Progenitor cell of endocrine pancreas (in vitro differentiated cells): ENCODE data around the gene AMMECR1. TPM values are rescaled to one million over a fixed set of nuclear protein-coding genes. Genes with fewer than 3 reads are reported as not detected.

Experiments used
- DNase-seq: peaks from one replicate; pipeline ENCODE4 v3.0.0; 2021; ENCODE audit warnings: low spot score; ENCODE audit not compliant: unreplicated experiment
- H3K27ac Mint-ChIP-seq: 2 replicates; pipeline ENCODE4 v1.8.0; 2021; ENCODE audit warnings: mild to moderate bottlenecking, moderate library complexity, mixed read lengths
- H3K27me3 Mint-ChIP-seq: 2 replicates; pipeline ENCODE4 v1.8.0; 2021; ENCODE audit warnings: mixed read lengths
- H3K36me3 Mint-ChIP-seq: 2 replicates; pipeline ENCODE4 v1.8.0; 2022; ENCODE audit warnings: mixed read lengths; ENCODE audit not compliant: insufficient read depth
- H3K4me1 Mint-ChIP-seq: 2 replicates; pipeline ENCODE4 v1.8.0; 2021; ENCODE audit warnings: low read depth, mixed read lengths
- H3K4me3 Mint-ChIP-seq: 2 replicates; pipeline ENCODE4 v1.8.0; 2021; ENCODE audit warnings: low read depth, mild to moderate bottlenecking, moderate library complexity, mixed read lengths
- H3K9me3 Mint-ChIP-seq: 2 replicates; pipeline ENCODE4 v1.8.0; 2021; ENCODE audit warnings: low read depth, mixed read lengths
- CTCF ChIP-seq: fragments of 200-600 bp; sonication (generic); IDR thresholded peaks from one replicate; pipeline ENCODE4 v1.5.0; 2021; ENCODE audit warnings: antibody characterized with exemption, mild to moderate bottlenecking; ENCODE audit not compliant: unreplicated experiment
- total RNA-seq: library from RNA; stranded (reverse); gene quantifications from 2 replicates; pipeline ENCODE4 v1.2.1, GENCODE V29; 2021

Gene AMMECR1
- total RNA-seq, 1 donor from 2014 or later: 27.8 TPM

DNA sequence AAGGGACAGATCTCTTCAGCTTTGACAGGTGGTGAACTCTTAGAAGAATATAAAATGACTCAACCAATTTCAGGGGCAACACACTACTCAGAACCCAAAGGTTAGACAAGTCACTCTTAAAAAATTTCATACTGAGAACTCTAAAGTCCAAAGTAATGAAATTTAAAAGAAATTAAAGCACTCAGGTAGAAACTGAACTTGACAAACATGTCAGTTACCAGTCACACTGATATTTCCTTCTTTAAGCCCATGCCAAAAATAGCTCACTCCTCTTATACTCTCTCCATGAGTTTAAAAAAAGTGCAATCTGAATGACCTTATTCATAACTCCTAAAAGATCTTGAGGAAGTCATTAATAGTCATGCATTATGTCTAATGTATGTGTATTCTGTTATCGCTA, 40.3 kb downstream of the AMMECR1 start:
- Mint-ChIP-seq H3K9me3 (peaks cover 17% of the 10 kb centered on the region), H3K4me3 (no peak overlapping the region), H3K27me3 (no peaks in the 10 kb centered on the region), H3K4me1 (peaks cover 23% of the 10 kb centered on the region), H3K27ac (no peak overlapping the region), H3K36me3 (peaks cover 4% of the 10 kb centered on the region)
- DNase-seq: no peak
- no peak for TF ChIP-seq CTCF

DNA sequence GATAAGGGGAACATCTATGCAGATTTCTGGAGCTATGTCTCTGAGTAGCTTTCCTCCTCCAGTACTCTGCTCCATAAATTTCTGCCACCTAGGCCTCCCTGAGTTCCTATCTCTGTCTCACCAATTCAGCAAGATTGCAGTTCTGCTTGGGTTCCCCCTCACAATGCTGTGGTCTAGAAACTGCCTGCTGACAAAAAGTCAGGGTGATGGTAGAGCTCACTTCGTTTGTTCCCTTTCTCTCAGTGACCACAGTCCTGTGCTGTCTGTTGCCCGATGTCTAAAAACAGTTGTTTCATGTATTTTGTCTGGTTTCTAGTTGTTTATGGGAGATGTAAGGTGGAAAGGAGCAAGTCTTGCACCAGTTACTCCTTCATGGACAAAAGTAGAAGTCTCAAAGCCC, 41.1 kb downstream of the AMMECR1 start:
- TF ChIP-seq CTCF: no peak
- H3K4me1 Mint-ChIP-seq: peaks cover 22% of the 10 kb centered on the region
- H3K4me3 Mint-ChIP-seq: no peak overlapping the region
- no peak overlapping the region for H3K27ac Mint-ChIP-seq
- H3K27me3 Mint-ChIP-seq: no peaks in the 10 kb centered on the region
- peaks cover 18% of the 10 kb centered on the region for H3K9me3 Mint-ChIP-seq
- H3K36me3 Mint-ChIP-seq: peaks cover 4% of the 10 kb centered on the region
- DNase-seq: no peak

- H3K27ac Mint-ChIP-seq: no peak overlapping the region
- no peak overlapping the region for H3K4me3 Mint-ChIP-seq
- peaks cover 11% of the 10 kb centered on the region for H3K9me3 Mint-ChIP-seq
These were observed 49.0 kb downstream of the AMMECR1 start for GRCh38 chrX:110268886-110269285.

DNA sequence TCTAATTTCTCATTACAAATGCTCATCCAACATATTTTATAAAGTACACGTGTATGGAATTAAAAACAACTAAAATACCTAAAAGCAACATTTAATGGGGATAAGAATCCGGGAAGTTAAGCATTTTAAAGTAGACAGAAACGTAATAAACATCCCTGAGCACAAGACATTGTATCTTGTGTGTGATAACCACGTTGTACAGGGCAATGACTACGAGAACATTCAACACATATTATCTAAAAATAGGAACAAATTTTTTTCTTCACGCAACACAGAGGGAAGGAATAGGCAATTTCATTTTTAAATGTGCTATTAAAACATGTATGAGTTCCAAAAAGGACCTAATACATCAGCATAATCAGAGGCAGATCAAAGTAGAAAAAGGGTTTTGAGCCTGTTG, 49.5 kb downstream of the AMMECR1 start:
- H3K27ac Mint-ChIP-seq: no peak overlapping the region
- no peak overlapping the region for H3K4me3 Mint-ChIP-seq
- H3K36me3 Mint-ChIP-seq: no peaks in the 10 kb centered on the region
- peaks cover 11% of the 10 kb centered on the region for H3K9me3 Mint-ChIP-seq
- no peak for DNase-seq
- TF ChIP-seq CTCF: no peak
- H3K4me1 Mint-ChIP-seq: peaks cover 5% of the 10 kb centered on the region
- H3K27me3 Mint-ChIP-seq: no peaks in the 10 kb centered on the region

More at GRCh38 chrX:110268886-110269285, 49.0 kb downstream of the AMMECR1 start:
- TF ChIP-seq CTCF: no peak
- peaks cover 5% of the 10 kb centered on the region for H3K4me1 Mint-ChIP-seq
- H3K27me3 Mint-ChIP-seq: no peaks in the 10 kb centered on the region
- no peaks in the 10 kb centered on the region for H3K36me3 Mint-ChIP-seq
- no peak for DNase-seq

DNA sequence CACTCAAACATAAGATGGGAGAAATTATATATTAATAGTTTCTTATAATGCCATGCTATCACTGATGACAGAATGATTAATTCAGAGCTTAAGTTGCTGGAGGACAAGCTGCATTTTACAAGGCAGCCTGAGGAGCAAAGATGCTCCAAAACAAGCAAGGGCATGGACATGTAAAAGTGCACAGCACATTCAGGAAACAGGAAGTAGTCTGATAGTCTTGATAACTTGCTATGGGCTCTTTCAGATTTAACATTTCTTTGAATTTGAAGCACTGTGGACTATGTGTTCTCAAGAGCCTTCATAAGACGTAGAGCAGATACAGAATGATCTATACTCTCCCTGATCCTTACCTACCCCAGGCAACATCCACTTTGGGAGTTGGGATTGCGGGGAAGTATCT, 50.0 kb downstream of the AMMECR1 start:
- no peak for DNase-seq
- no peaks in the 10 kb centered on the region for H3K27me3 Mint-ChIP-seq
- H3K4me3 Mint-ChIP-seq: no peak overlapping the region
- no peaks in the 10 kb centered on the region for H3K36me3 Mint-ChIP-seq
- TF ChIP-seq CTCF: no peak
- peaks cover 5% of the 10 kb centered on the region for H3K9me3 Mint-ChIP-seq
- no peak overlapping the region for H3K27ac Mint-ChIP-seq
- H3K4me1 Mint-ChIP-seq: peaks cover 5% of the 10 kb centered on the region
